ENCODE results near the gene CRABP2.
A peak's percentile ranks its signal among the peaks of the same experiment; 100 is the strongest.

CRABP2 gene

GRCh38 chr1:156705321-156705917 lies at the start of gene CRABP2:
TSS of gene CRABP2 (minus strand) at chr1:156705583. CDS start at chr1:156705446, 137 bp downstream.
- no peaks in the 10 kb centered on the region for H3K9me3 ChIP-seq (ENCODE audit: control insufficient read depth, insufficient read depth, low read length)
- peak within 1 kb of the TSS; percentile 62 for H3K9ac ChIP-seq (ENCODE audit: low read depth, low read length)
- H3K27ac ChIP-seq (ENCODE audit: low read depth, low read length), result peak within 1 kb of the TSS; percentile 97
- H3K4me3 ChIP-seq (ENCODE audit: low read depth, low read length), result peak within 1 kb of the TSS; percentile 73
- H3K4me1 ChIP-seq (ENCODE audit: control insufficient read depth, insufficient read depth, low read length), result peaks cover 50% of the 10 kb centered on the region
- peaks cover 16% of the 10 kb centered on the region for H3K27me3 ChIP-seq (ENCODE audit: control insufficient read depth, insufficient read depth, low read length)
- peaks cover 12% of the 10 kb centered on the region for H3K36me3 ChIP-seq (ENCODE audit: control insufficient read depth, insufficient read depth, low read length)

GRCh38 chr1:156754219-156754618 lies 48.8 kb upstream of the CRABP2 start:
- no peaks in the 10 kb centered on the region for H3K27me3 ChIP-seq (ENCODE audit: control insufficient read depth, insufficient read depth, low read length)
- no peak overlapping the region for H3K4me3 ChIP-seq (ENCODE audit: low read depth, low read length)
- no peak overlapping the region for H3K9ac ChIP-seq (ENCODE audit: low read depth, low read length)
- H3K4me1 ChIP-seq (ENCODE audit: control insufficient read depth, insufficient read depth, low read length), result peaks cover 19% of the 10 kb centered on the region
- H3K27ac ChIP-seq (ENCODE audit: low read depth, low read length), result no peak overlapping the region
- peaks cover 4% of the 10 kb centered on the region; the same call in 1 of the 2 replicates for H3K36me3 ChIP-seq (ENCODE audit: control insufficient read depth, insufficient read depth, low read length)
- no peaks in the 10 kb centered on the region for H3K9me3 ChIP-seq (ENCODE audit: control insufficient read depth, insufficient read depth, low read length)

- no peaks in the 10 kb centered on the region for H3K9me3 ChIP-seq (ENCODE audit: control insufficient read depth, insufficient read depth, low read length)
- no peaks in the 10 kb centered on the region for H3K27me3 ChIP-seq (ENCODE audit: control insufficient read depth, insufficient read depth, low read length)
- no peak overlapping the region for H3K27ac ChIP-seq (ENCODE audit: low read depth, low read length)
- H3K36me3 ChIP-seq (ENCODE audit: control insufficient read depth, insufficient read depth, low read length), result peaks cover 4% of the 10 kb centered on the region; the same call in 1 of the 2 replicates
- no peak overlapping the region for H3K9ac ChIP-seq (ENCODE audit: low read depth, low read length)
- H3K4me3 ChIP-seq (ENCODE audit: low read depth, low read length), result peak overlapping the region; percentile 96
- H3K4me1 ChIP-seq (ENCODE audit: control insufficient read depth, insufficient read depth, low read length), result peaks cover 32% of the 10 kb centered on the region
These were observed 47.6 kb upstream of the CRABP2 start for GRCh38 chr1:156752843-156753482.

- no peaks in the 10 kb centered on the region for H3K27me3 ChIP-seq (ENCODE audit: control insufficient read depth, insufficient read depth, low read length)
- peak overlapping the region; percentile 100 for H3K27ac ChIP-seq (ENCODE audit: low read depth, low read length)
- H3K4me1 ChIP-seq (ENCODE audit: control insufficient read depth, insufficient read depth, low read length), result peaks cover 39% of the 10 kb centered on the region
- peak overlapping the region; percentile 96 for H3K4me3 ChIP-seq (ENCODE audit: low read depth, low read length)
- H3K9me3 ChIP-seq (ENCODE audit: control insufficient read depth, insufficient read depth, low read length), result no peaks in the 10 kb centered on the region
- H3K9ac ChIP-seq (ENCODE audit: low read depth, low read length), result peak overlapping the region; percentile 94
- H3K36me3 ChIP-seq (ENCODE audit: control insufficient read depth, insufficient read depth, low read length), result peaks cover 4% of the 10 kb centered on the region; the same call in 1 of the 2 replicates
These were observed 46.5 kb upstream of the CRABP2 start for GRCh38 chr1:156751757-156752481.

GRCh38 chr1:156751451-156751756 lies 46.0 kb upstream of the CRABP2 start, which contains the start of gene HDGF:
TSS of gene HDGF (minus strand) at chr1:156751675. CDS start at chr1:156751429, 246 bp downstream.
- H3K27ac ChIP-seq (ENCODE audit: low read depth, low read length), result peak within 1 kb of the TSS; percentile 100
- H3K27me3 ChIP-seq (ENCODE audit: control insufficient read depth, insufficient read depth, low read length), result no peaks in the 10 kb centered on the region
- H3K9ac ChIP-seq (ENCODE audit: low read depth, low read length), result peak within 1 kb of the TSS; percentile 94
- H3K4me3 ChIP-seq (ENCODE audit: low read depth, low read length), result peak within 1 kb of the TSS; percentile 96
- H3K36me3 ChIP-seq (ENCODE audit: control insufficient read depth, insufficient read depth, low read length), result peaks cover 4% of the 10 kb centered on the region; the same call in 1 of the 2 replicates
- peaks cover 42% of the 10 kb centered on the region for H3K4me1 ChIP-seq (ENCODE audit: control insufficient read depth, insufficient read depth, low read length)
- no peaks in the 10 kb centered on the region for H3K9me3 ChIP-seq (ENCODE audit: control insufficient read depth, insufficient read depth, low read length)

GRCh38 chr1:156750711-156751450 lies 45.5 kb upstream of the CRABP2 start:
- Histone ChIP-seq H3K9me3 (ENCODE audit: control insufficient read depth, insufficient read depth, low read length) (no peaks in the 10 kb centered on the region), H3K27ac (ENCODE audit: low read depth, low read length) (peak overlapping the region; percentile 100), H3K4me3 (ENCODE audit: low read depth, low read length) (peak overlapping the region; percentile 96), H3K9ac (ENCODE audit: low read depth, low read length) (peak overlapping the region; percentile 88), H3K36me3 (ENCODE audit: control insufficient read depth, insufficient read depth, low read length) (peaks cover 4% of the 10 kb centered on the region; the same call in 1 of the 2 replicates), H3K4me1 (ENCODE audit: control insufficient read depth, insufficient read depth, low read length) (peaks cover 47% of the 10 kb centered on the region), H3K27me3 (ENCODE audit: control insufficient read depth, insufficient read depth, low read length) (no peaks in the 10 kb centered on the region)

GRCh38 chr1:156750191-156750672 lies 44.8 kb upstream of the CRABP2 start:
- H3K27ac ChIP-seq (ENCODE audit: low read depth, low read length), result peak overlapping the region; percentile 100
- peaks cover 52% of the 10 kb centered on the region for H3K4me1 ChIP-seq (ENCODE audit: control insufficient read depth, insufficient read depth, low read length)
- no peaks in the 10 kb centered on the region for H3K27me3 ChIP-seq (ENCODE audit: control insufficient read depth, insufficient read depth, low read length)

GRCh38 chr1:156749419-156750118 lies 44.2 kb upstream of the CRABP2 start:
- peak overlapping the region; percentile 100 for H3K27ac ChIP-seq (ENCODE audit: low read depth, low read length)
- H3K9ac ChIP-seq (ENCODE audit: low read depth, low read length), result peak overlapping the region; percentile 88; the same call in 1 of the 2 replicates
- H3K4me3 ChIP-seq (ENCODE audit: low read depth, low read length), result peak overlapping the region; percentile 96
- H3K36me3 ChIP-seq (ENCODE audit: control insufficient read depth, insufficient read depth, low read length), result peaks cover 15% of the 10 kb centered on the region; the same call in 1 of the 2 replicates
- no peaks in the 10 kb centered on the region for H3K27me3 ChIP-seq (ENCODE audit: control insufficient read depth, insufficient read depth, low read length)
- peaks cover 52% of the 10 kb centered on the region for H3K4me1 ChIP-seq (ENCODE audit: control insufficient read depth, insufficient read depth, low read length)
- no peaks in the 10 kb centered on the region for H3K9me3 ChIP-seq (ENCODE audit: control insufficient read depth, insufficient read depth, low read length)

More at GRCh38 chr1:156750191-156750672, 44.8 kb upstream of the CRABP2 start:
- H3K4me3 ChIP-seq (ENCODE audit: low read depth, low read length), result peak overlapping the region; percentile 96
- H3K9ac ChIP-seq (ENCODE audit: low read depth, low read length), result peak overlapping the region; percentile 88
- no peaks in the 10 kb centered on the region for H3K9me3 ChIP-seq (ENCODE audit: control insufficient read depth, insufficient read depth, low read length)
- H3K36me3 ChIP-seq (ENCODE audit: control insufficient read depth, insufficient read depth, low read length), result peaks cover 10% of the 10 kb centered on the region; the same call in 1 of the 2 replicates

GRCh38 chr1:156748670-156749418 lies 43.5 kb upstream of the CRABP2 start:
- peak overlapping the region; percentile 96 for H3K4me3 ChIP-seq (ENCODE audit: low read depth, low read length)
- no peaks in the 10 kb centered on the region for H3K27me3 ChIP-seq (ENCODE audit: control insufficient read depth, insufficient read depth, low read length)
- peak overlapping the region; percentile 100 for H3K27ac ChIP-seq (ENCODE audit: low read depth, low read length)
- H3K4me1 ChIP-seq (ENCODE audit: control insufficient read depth, insufficient read depth, low read length), result peaks cover 52% of the 10 kb centered on the region
- no peaks in the 10 kb centered on the region for H3K9me3 ChIP-seq (ENCODE audit: control insufficient read depth, insufficient read depth, low read length)
- peaks cover 18% of the 10 kb centered on the region for H3K36me3 ChIP-seq (ENCODE audit: control insufficient read depth, insufficient read depth, low read length)
- no peak overlapping the region for H3K9ac ChIP-seq (ENCODE audit: low read depth, low read length)
